Fibroblast of villous mesenchyme (primary cell): Measurements from ENCODE around the gene PYGO1. TPM values are rescaled to one million over a fixed set of nuclear protein-coding genes. Genes with fewer than 3 reads are reported as not detected.

Source experiments
- DNase-seq: peaks from one replicate; pipeline ENCODE4 v3.0.0-alpha.2; 2010; ENCODE audit warnings: low read depth
- H3K4me3 ChIP-seq: 2 replicates; pipeline ENCODE4 v1.5.1; 2011; ENCODE audit warnings: low read depth, mild to moderate bottlenecking, low read length
- CTCF ChIP-seq: IDR thresholded peaks from 2 replicates; pipeline ENCODE4 v1.5.1; 2012; ENCODE audit warnings: low read depth, mild to moderate bottlenecking, low read length; ENCODE audit not compliant: insufficient read depth
- total RNA-seq: library from RNA; depleted of rRNA; stranded (reverse); fragments of >200 nt; gene quantifications from 2 replicates; pipeline ENCODE4 v1.2.3, GENCODE V29; 2012

Gene PYGO1
- total RNA-seq, 1 donor: 12.5 TPM

- no peak for TF ChIP-seq CTCF
- no peak for DNase-seq
- no peak overlapping the region for H3K4me3 ChIP-seq
Observed at GRCh38 chr15:55527150-55527549, 61.0 kb downstream of the PYGO1 start.

GRCh38 chr15:55526559-55527036 is 61.5 kb downstream of the PYGO1 start:
- peak; percentile 73 for DNase-seq
- no peak overlapping the region for H3K4me3 ChIP-seq
- peak; percentile 77 for TF ChIP-seq CTCF

GRCh38 chr15:55522742-55523450 is 65.2 kb downstream of the PYGO1 start:
- DNase-seq: no peak
- no peak for TF ChIP-seq CTCF
- no peak overlapping the region for H3K4me3 ChIP-seq

- peak; percentile 32 for TF ChIP-seq CTCF
Observed at GRCh38 chr15:55518641-55519040, 69.5 kb downstream of the PYGO1 start.

GRCh38 chr15:55518009-55518408 is 70.1 kb downstream of the PYGO1 start:
- TF ChIP-seq CTCF: no peak
- DNase-seq: no peak
- no peak overlapping the region for H3K4me3 ChIP-seq

More at GRCh38 chr15:55518641-55519040, 69.5 kb downstream of the PYGO1 start:
- no peak overlapping the region for H3K4me3 ChIP-seq
- no peak for DNase-seq

GRCh38 chr15:55515991-55516776 is 72.0 kb downstream of the PYGO1 start:
- TF ChIP-seq CTCF: no peak
- DNase-seq: no peak
- H3K4me3 ChIP-seq: no peak overlapping the region
